ENCODE data around the gene EHD1. TPM values are rescaled to one million over a fixed set of nuclear protein-coding genes. Genes with fewer than 3 reads are reported as not detected.
A peak's percentile ranks its signal among the peaks of the same experiment; 100 is the strongest.

Gene EHD1
- polyA plus RNA-seq, 2 donors = 16.1 to 28.7 TPM

GRCh38 chr11:64803846-64804345, 74.5 kb downstream of the EHD1 start:
- Histone ChIP-seq H3K4me1 (ENCODE audit: control insufficient read depth in 2 of 2, insufficient read depth in 2 of 2, low read length in 1 of 2) (peaks cover 4 to 17% of the 10 kb centered on the region in 2 donors), H3K27ac (ENCODE audit: low read depth in 2 of 2, low read length in 1 of 2) (peak overlapping the region; percentile 90 to 91), H3K27me3 (ENCODE audit: control insufficient read depth in 1 of 2, insufficient read depth in 2 of 2, low read length in 2 of 2) (no peaks in the 10 kb centered on the region), H3K4me3 (ENCODE audit: low read depth in 1 of 2, low read length in 2 of 2) (peak overlapping the region; percentile 39 to 47), H3K36me3 (ENCODE audit: control insufficient read depth in 2 of 2, insufficient read depth in 2 of 2, low read length in 1 of 2) (peaks cover 6 to 33% of the 10 kb centered on the region in 2 donors), H3K9me3 (ENCODE audit: control insufficient read depth in 2 of 2, insufficient read depth in 1 of 2, low read depth in 1 of 2, low read length in 1 of 2) (no peaks in the 10 kb centered on the region)
- WGBS, 2 donors = 35 to 36% methylated on average over 15 of the region's 15 CpGs

- Histone ChIP-seq H3K27me3 (ENCODE audit: control insufficient read depth in 1 of 2, insufficient read depth in 2 of 2, low read length in 2 of 2) (no peaks in the 10 kb centered on the region), H3K4me3 (ENCODE audit: low read depth in 1 of 2, low read length in 2 of 2) (peak within 1 kb of the TSS; percentile 47 to 58), H3K27ac (ENCODE audit: low read depth in 2 of 2, low read length in 1 of 2) (peak within 1 kb of the TSS; percentile 90 to 91), H3K9me3 (ENCODE audit: control insufficient read depth in 2 of 2, insufficient read depth in 1 of 2, low read depth in 1 of 2, low read length in 1 of 2) (no peaks in the 10 kb centered on the region), H3K4me1 (ENCODE audit: control insufficient read depth in 2 of 2, insufficient read depth in 2 of 2, low read length in 1 of 2) (peaks cover 4 to 17% of the 10 kb centered on the region in 2 donors), H3K36me3 (ENCODE audit: control insufficient read depth in 2 of 2, insufficient read depth in 2 of 2, low read length in 1 of 2) (peaks cover 6 to 35% of the 10 kb centered on the region in 2 donors)
- WGBS, 2 donors = 1% methylated on average over 13 to 58 of the region's 58 CpGs
These were observed 75.1 kb downstream of the EHD1 start, which contains the start of gene MAP4K2 for GRCh38 chr11:64803158-64803845. MAP4K2 (minus strand) TSS chr11:64803214; CDS start chr11:64803149, 65 bp downstream.

GRCh38 chr11:64802370-64803157, 75.9 kb downstream of the EHD1 start:
- 10 to 11% methylated on average over 50 to 54 of the region's 54 CpGs for WGBS, 2 donors
- Histone ChIP-seq H3K9me3 (ENCODE audit: control insufficient read depth in 2 of 2, insufficient read depth in 1 of 2, low read depth in 1 of 2, low read length in 1 of 2) (no peaks in the 10 kb centered on the region), H3K27ac (ENCODE audit: low read depth in 2 of 2, low read length in 1 of 2) (peak overlapping the region; percentile 69 to 91), H3K4me3 (ENCODE audit: low read depth in 1 of 2, low read length in 2 of 2) (peak overlapping the region; percentile 47 to 58), H3K27me3 (ENCODE audit: control insufficient read depth in 1 of 2, insufficient read depth in 2 of 2, low read length in 2 of 2) (no peaks in the 10 kb centered on the region), H3K4me1 (ENCODE audit: control insufficient read depth in 2 of 2, insufficient read depth in 2 of 2, low read length in 1 of 2) (peaks cover 4 to 17% of the 10 kb centered on the region in 2 donors), H3K36me3 (ENCODE audit: control insufficient read depth in 2 of 2, insufficient read depth in 2 of 2, low read length in 1 of 2) (peaks cover 6 to 35% of the 10 kb centered on the region in 2 donors)

Other genes starting within 250 kb of the EHD1 start
- under 1 TPM; 0.24 to 0.44 TPM for gene NRXN2, start 155.4 kb downstream of the EHD1 start, polyA plus RNA-seq
- 10 to 100 TPM in 1 of 2 donors, 1 to 10 TPM in 1; 7.9 to 13.0 TPM for gene RASGRP2, start 134.5 kb downstream of the EHD1 start, polyA plus RNA-seq
- gene PYGM, start 118.6 kb downstream of the EHD1 start, polyA plus RNA-seq = 1 to 10 TPM; 1.2 to 1.7 TPM
- gene SF1, start 100.1 kb downstream of the EHD1 start, polyA plus RNA-seq = 10 to 100 TPM; 79.0 to 88.0 TPM
- 1 to 10 TPM; 4.7 to 7.5 TPM for gene MAP4K2, start 75.4 kb downstream of the EHD1 start, polyA plus RNA-seq
- gene MEN1, start 68.1 kb downstream of the EHD1 start, polyA plus RNA-seq = 10 to 100 TPM; 15.4 to 19.0 TPM
- gene CDC42BPG, start 34.0 kb downstream of the EHD1 start, polyA plus RNA-seq = 10 to 100 TPM; 17.5 to 30.7 TPM
- gene ATG2A, start 38.6 kb upstream of the EHD1 start, polyA plus RNA-seq = 10 to 100 TPM; 10.4 to 11.4 TPM
- gene PPP2R5B, start 46.1 kb upstream of the EHD1 start, polyA plus RNA-seq = 10 to 100 TPM in 1 of 2 donors, 1 to 10 TPM in 1; 6.6 to 11.0 TPM
- gene GPHA2, start 57.3 kb upstream of the EHD1 start, polyA plus RNA-seq = not detected
- gene MAJIN, start 93.5 kb upstream of the EHD1 start, polyA plus RNA-seq = not detected
- under 1 TPM; 0.22 to 0.35 TPM for gene BATF2, start 118.3 kb upstream of the EHD1 start, polyA plus RNA-seq
- 10 to 100 TPM; 44.5 to 68.6 TPM for gene ARL2, start 135.5 kb upstream of the EHD1 start, polyA plus RNA-seq
- gene SNX15, start 148.8 kb upstream of the EHD1 start, polyA plus RNA-seq = 10 to 100 TPM; 14.7 to 15.6 TPM
- gene SAC3D1, start 162.6 kb upstream of the EHD1 start, polyA plus RNA-seq = 10 to 100 TPM in 1 of 2 donors, 1 to 10 TPM in 1; 6.2 to 12.1 TPM
- 1 to 10 TPM; 3.0 to 6.0 TPM for gene NAALADL1, start 179.9 kb upstream of the EHD1 start, polyA plus RNA-seq
- 1 to 10 TPM; 4.3 to 8.8 TPM for gene CDCA5, start 205.4 kb upstream of the EHD1 start, polyA plus RNA-seq
- 10 to 100 TPM; 30.6 to 30.9 TPM for gene ZFPL1, start 205.6 kb upstream of the EHD1 start, polyA plus RNA-seq
- gene VPS51, start 217.6 kb upstream of the EHD1 start, polyA plus RNA-seq = 10 to 100 TPM; 62.3 to 70.4 TPM
- gene TM7SF2, start 233.3 kb upstream of the EHD1 start, polyA plus RNA-seq = 10 to 100 TPM; 48.3 to 68.3 TPM
- 10 to 100 TPM; 12.4 to 13.3 TPM for gene ZNHIT2, start 239.1 kb upstream of the EHD1 start, polyA plus RNA-seq
- gene FAU, start 243.5 kb upstream of the EHD1 start, polyA plus RNA-seq = 100 to 1,000 TPM; 789 to 817 TPM
- gene MRPL49, start 243.7 kb upstream of the EHD1 start, polyA plus RNA-seq = 10 to 100 TPM; 18.9 to 44.3 TPM